ENCODE results near the gene PI16.

- no peak for TF ChIP-seq EP300 (IDR thresholded peaks at IDR 0.05)
- TF ChIP-seq POLR2AphosphoS5 (IDR thresholded peaks at IDR 0.05): no peak
- TF ChIP-seq CTCF (IDR thresholded peaks at IDR 0.05): no peak
- TF ChIP-seq POLR2A (IDR thresholded peaks at IDR 0.05): no peak
Measured at GRCh38 chr6:37004044-37004980, 49.8 kb downstream of the PI16 start.

All from sigmoid colon (tissue), 4 donors.